Smooth muscle cell (in vitro differentiated cells): ENCODE measurements around the gene USP5. TPM values are rescaled to one million over a fixed set of nuclear protein-coding genes. Genes with fewer than 3 reads are reported as not detected.

Experiments used
- DNase-seq: peaks from one replicate; lab custom pipeline; 2025; ENCODE audit not compliant: unreplicated experiment; lab: John Stamatoyannopoulos, UW
- H2AFZ ChIP-seq: fragments of 200-600 bp; sonication (generic); 2 replicates; pipeline ENCODE4 v1.6.0; 2016; ENCODE audit warnings: antibody characterized with exemption, low read depth, mild to moderate bottlenecking
- H3F3A ChIP-seq: fragments of 200-600 bp; sonication (generic); 2 replicates; pipeline ENCODE4 v1.6.0; 2017; ENCODE audit warnings: antibody characterized with exemption, low read depth
- H3K27ac ChIP-seq: fragments of 200-600 bp; sonication (generic); 2 replicates; pipeline ENCODE4 v1.5.1; 2016; ENCODE audit warnings: low read depth, mild to moderate bottlenecking
- H3K27me3 ChIP-seq: fragments of 200-600 bp; sonication (generic); 2 replicates; pipeline ENCODE4 v1.6.1; 2016; ENCODE audit warnings: low read depth, mild to moderate bottlenecking
- H3K36me3 ChIP-seq: fragments of 200-600 bp; sonication (generic); 2 replicates; pipeline ENCODE4 v1.5.1; 2016; ENCODE audit warnings: low read depth
- H3K4me1 ChIP-seq: fragments of 200-600 bp; sonication (generic); 2 replicates; pipeline ENCODE4 v1.5.1; 2016; ENCODE audit warnings: low read depth
- H3K4me2 ChIP-seq: fragments of 200-600 bp; sonication (generic); 2 replicates; pipeline ENCODE4 v1.6.0; 2016; ENCODE audit warnings: mild to moderate bottlenecking
- H3K4me3 ChIP-seq: fragments of 200-600 bp; sonication (generic); 2 replicates; pipeline ENCODE4 v1.5.1; 2016; ENCODE audit warnings: mild to moderate bottlenecking
- H3K79me2 ChIP-seq: fragments of 200-600 bp; sonication (generic); 2 replicates; pipeline ENCODE4 v1.6.0; 2016; ENCODE audit warnings: low read depth, mild to moderate bottlenecking
- H3K9ac ChIP-seq: fragments of 200-600 bp; sonication (generic); 2 replicates; pipeline ENCODE4 v1.6.0; 2016; ENCODE audit warnings: low read depth
- H3K9me3 ChIP-seq: fragments of 200-600 bp; sonication (generic); replicated peaks from 2 replicates; pipeline ENCODE4 v1.5.1; 2016; ENCODE audit warnings: low read depth
- H4K20me1 ChIP-seq: fragments of 200-600 bp; sonication (generic); 2 replicates; pipeline ENCODE4 v1.6.0; 2016; ENCODE audit warnings: low read depth
- CTCF ChIP-seq: fragments of 200-600 bp; sonication (generic); IDR thresholded peaks from 2 replicates; pipeline ENCODE4 v1.5.1; 2017; ENCODE audit warnings: borderline replicate concordance, mild to moderate bottlenecking, antibody characterized with exemption; ENCODE audit not compliant: insufficient read depth, poor library complexity, severe bottlenecking
- WGBS: methylation state at CpG from one replicate; pipeline ENCODE4 v1.1.7; 2016; ENCODE audit warnings: low lambda C conversion rate; 5-methylcytosine and 5-hydroxymethylcytosine counted together
- polyA plus RNA-seq: library from polyadenylated mRNA; unstranded; fragments of >200 nt; fragmentation: Nextera tagmentation; extraction: Ambion mirVana; gene quantifications from 2 replicates; pipeline ENCODE4 v1.2.1, GENCODE V29; 2016
- total RNA-seq: library from RNA; depleted of rRNA; stranded (reverse); fragments of >200 nt; gene quantifications from 2 replicates; pipeline ENCODE4 v1.2.3, GENCODE V29; 2014

Gene USP5
- total and polyA plus RNA-seq, 2 experiments from 2014 or later: 51.3 to 64.9 TPM

GRCh38 chr12:6837370-6838060, 14.4 kb upstream of the USP5 start:
- Histone ChIP-seq H3K36me3 (no peaks in the 10 kb centered on the region), H3K4me2 (no peak overlapping the region), H3K9me3 (no peaks in the 10 kb centered on the region), H3K27ac (no peak overlapping the region), H2AFZ (no peak overlapping the region), H3F3A (no peaks in the 10 kb centered on the region), H4K20me1 (peaks cover 10% of the 10 kb centered on the region), H3K27me3 (no peaks in the 10 kb centered on the region), H3K79me2 (no peaks in the 10 kb centered on the region), H3K4me3 (no peak overlapping the region), H3K9ac (no peak overlapping the region), H3K4me1 (peaks cover 11% of the 10 kb centered on the region)
- TF ChIP-seq CTCF: no peak
- no peak for DNase-seq
- WGBS: 98% methylated on average over 26 of the region's 26 CpGs

- Histone ChIP-seq H3K4me2 (no peak overlapping the region), H2AFZ (no peak overlapping the region), H3F3A (no peaks in the 10 kb centered on the region), H3K36me3 (no peaks in the 10 kb centered on the region), H3K79me2 (no peaks in the 10 kb centered on the region), H4K20me1 (peaks cover 6% of the 10 kb centered on the region), H3K4me3 (no peak overlapping the region), H3K9me3 (no peaks in the 10 kb centered on the region), H3K9ac (no peak overlapping the region), H3K27me3 (no peaks in the 10 kb centered on the region), H3K4me1 (peaks cover 11% of the 10 kb centered on the region), H3K27ac (no peak overlapping the region)
- TF ChIP-seq CTCF: no peak
- WGBS: 97% methylated on average over 16 of the region's 16 CpGs
- no peak for DNase-seq
Observed at GRCh38 chr12:6838854-6839253, 13.1 kb upstream of the USP5 start.

- WGBS: 82% methylated on average over 10 of the region's 10 CpGs
- TF ChIP-seq CTCF: no peak
Observed at GRCh38 chr12:6839482-6840201, 12.3 kb upstream of the USP5 start.

More at GRCh38 chr12:6839482-6840201, 12.3 kb upstream of the USP5 start:
- no peaks in the 10 kb centered on the region for H3K36me3 ChIP-seq
- peaks cover 11% of the 10 kb centered on the region for H3K4me1 ChIP-seq
- H3K9ac ChIP-seq: no peak overlapping the region
- H2AFZ ChIP-seq: no peak overlapping the region
- no peaks in the 10 kb centered on the region for H3K79me2 ChIP-seq
- no peaks in the 10 kb centered on the region for H3F3A ChIP-seq
- no peak overlapping the region for H3K4me2 ChIP-seq
- DNase-seq: no peak
- H4K20me1 ChIP-seq: peaks cover 6% of the 10 kb centered on the region
- no peak overlapping the region for H3K27ac ChIP-seq
- no peaks in the 10 kb centered on the region for H3K27me3 ChIP-seq
- H3K9me3 ChIP-seq: no peaks in the 10 kb centered on the region
- no peak overlapping the region for H3K4me3 ChIP-seq
